HepG2 (cell line): Measurements from ENCODE around the gene RNU5B-1. TPM values are rescaled to one million over a fixed set of nuclear protein-coding genes. Genes with fewer than 3 reads are reported as not detected.

ENCODE experiments used
- ATAC-seq: fragments of 200-7000 bp; cut with Tn5 transposase; 3 replicates; pipeline ENCODE4 v1.9.1; 2020; ENCODE audit warnings: mild to moderate bottlenecking, moderate library complexity
- BruUV-seq: library from RNA; stranded (reverse); fragments of 400-500 nt; replicated peaks from 2 replicates; lab custom pipeline; 2021; lab: Mats Ljungman, UMichigan
- CTCF ChIA-PET: fragments of 300-600 bp; formaldehyde crosslinking; extraction: SDS; loops from one replicate; lab custom pipeline; 2021; ENCODE audit warnings: low total read pairs, inconsistent platforms, low intra/inter-chr PET ratio; lab: Yijun Ruan, JAX
- POLR2A ChIA-PET: fragments of 350-600 bp; sonication (Branson Sonifier 250); formaldehyde crosslinking; loops from one replicate; lab custom pipeline; 2020; ENCODE audit warnings: antibody characterized with exemption, inconsistent platforms; lab: Yijun Ruan, JAX
- DNase-seq: peaks from one replicate; pipeline ENCODE4 v3.0.0-alpha.2; 2015; ENCODE audit warnings: low spot score
- FAIRE-seq: peaks from 3 replicates; lab custom pipeline; 2011; peaks lifted over from hg19 to GRCh38; lab: Jason Lieb, UNC
- H2AFZ ChIP-seq: one replicate; pipeline ENCODE4 v1.6.1; 2011; ENCODE audit warnings: low read length, inconsistent platforms
- H3K27ac ChIP-seq: fragments of 300-600 bp; 3 replicates; pipeline ENCODE4 v1.8.0; 2011; ENCODE audit warnings: mixed run types, mild to moderate bottlenecking, mixed read lengths, low read length, inconsistent platforms; ENCODE audit not compliant: insufficient read depth; ENCODE audit errors: extremely low read length
- H3K27me3 ChIP-seq, 2 experiments: fragments of 200-600 bp in 1 of 2; 2 replicates in 1 of 2; 3 replicates in 1 of 2; pipeline versions ENCODE4 v1.6.0 to v1.8.0; 2011; ENCODE audit warnings: low read length in 2 of 2, mild to moderate bottlenecking in 2 of 2, moderate library complexity in 2 of 2, inconsistent platforms in 1 of 2; ENCODE audit not compliant: insufficient read depth in 2 of 2, control insufficient read depth in 1 of 2
- H3K36me3 ChIP-seq, 2 experiments: fragments of 200-600 bp in 1 of 2; replicated peaks in 1 of 2; 2 replicates in 1 of 2; 3 replicates in 1 of 2; pipeline versions ENCODE4 v1.5.1 to v1.8.0; 2011; ENCODE audit warnings: low read length in 2 of 2, inconsistent platforms in 1 of 2; ENCODE audit not compliant: insufficient read depth in 2 of 2, control insufficient read depth in 1 of 2
- H3K4me1 ChIP-seq: 2 replicates; pipeline ENCODE4 v1.5.1; 2012; ENCODE audit warnings: low read length, inconsistent platforms; ENCODE audit not compliant: insufficient read depth
- H3K4me2 ChIP-seq: 2 replicates; pipeline ENCODE4 v1.6.0; 2011; ENCODE audit warnings: low read depth, low read length, inconsistent platforms
- H3K4me3 ChIP-seq, 3 experiments: fragments of 200-600 bp in 1 of 3; sonication (generic), shearing (Covaris generic) in 1 of 3; replicated peaks in 1 of 3; 2 replicates each; pipeline ENCODE4 v1.5.1; 2011 to 2016; ENCODE audit warnings: low read length in 3 of 3, inconsistent platforms in 2 of 3, low read depth in 2 of 3, mild to moderate bottlenecking in 2 of 3, control low read depth in 1 of 3, mixed read lengths in 1 of 3; ENCODE audit not compliant: insufficient read depth in 1 of 3
- H3K79me2 ChIP-seq: one replicate; pipeline ENCODE4 v1.6.1; 2011; ENCODE audit warnings: low read length, inconsistent platforms; ENCODE audit not compliant: insufficient read depth
- H3K9ac ChIP-seq: 2 replicates; pipeline ENCODE4 v1.6.0; 2011; ENCODE audit warnings: mild to moderate bottlenecking, low read depth, low read length, inconsistent platforms; ENCODE audit not compliant: insufficient read depth
- H3K9me3 ChIP-seq: 2 replicates; pipeline ENCODE4 v1.5.1; 2012; ENCODE audit warnings: mild to moderate bottlenecking, low read length
- H4K20me1 ChIP-seq: 2 replicates; pipeline ENCODE4 v1.6.0; 2011; ENCODE audit warnings: inconsistent platforms, mild to moderate bottlenecking, low read length, moderate library complexity; ENCODE audit not compliant: insufficient read depth
- ADNP ChIP-seq: sonication (generic); formaldehyde crosslinking; IDR thresholded peaks from 2 replicates; pipeline ENCODE4 v1.4.0; 2020; ENCODE audit warnings: missing genetic modification reagents
- ASH2L ChIP-seq: fragments of 300-600, 200-600 bp; sonication (generic); IDR thresholded peaks from 2 replicates; pipeline ENCODE4 v1.7.0; 2017; ENCODE audit warnings: low read depth, mild to moderate bottlenecking, moderate library complexity, mixed read lengths, low read length; ENCODE audit not compliant: insufficient read length
- ATF1 ChIP-seq: IDR thresholded peaks from 2 replicates; pipeline ENCODE4 v1.6.1; 2016; ENCODE audit warnings: mild to moderate bottlenecking, control low read depth
- ATM ChIP-seq: fragments of 450-650 bp; IDR thresholded peaks from 2 replicates; pipeline ENCODE4 v1.7.1; 2017; ENCODE audit warnings: mild to moderate bottlenecking, borderline replicate concordance
- CC2D1A ChIP-seq: sonication (generic); formaldehyde crosslinking; IDR thresholded peaks from 2 replicates; pipeline ENCODE4 v1.8.1; 2023; ENCODE audit warnings: mild to moderate bottlenecking, missing genetic modification reagents
- DPF2 ChIP-seq: sonication (generic); formaldehyde crosslinking; IDR thresholded peaks from 2 replicates; pipeline ENCODE4 v1.4.0; 2020; ENCODE audit warnings: mild to moderate bottlenecking, low read depth, missing genetic modification reagents, borderline replicate concordance
- EHMT2 ChIP-seq: fragments of 200-600 bp; sonication (generic); IDR thresholded peaks from 2 replicates; pipeline ENCODE4 v1.7.0; 2017; ENCODE audit warnings: antibody characterized with exemption, low read depth, low read length, borderline replicate concordance
- EZH2 ChIP-seq: conservative IDR thresholded peaks from 2 replicates; pipeline ENCODE4 v1.6.1; 2012; ENCODE audit warnings: mild to moderate bottlenecking, low read depth, low read length, moderate library complexity
- FOXM1 ChIP-seq: sonication (generic); formaldehyde crosslinking; IDR thresholded peaks from 2 replicates; pipeline ENCODE4 v1.5.0; 2020; ENCODE audit warnings: missing genetic modification reagents
- MIER3 ChIP-seq: IDR thresholded peaks from 2 replicates; pipeline ENCODE4 v1.6.1; 2016; ENCODE audit warnings: missing compliant biosample characterization, borderline replicate concordance
- PLRG1 ChIP-seq: fragments of 450-650 bp; conservative IDR thresholded peaks from 2 replicates; pipeline ENCODE4 v1.6.1; 2016
- RELA ChIP-seq: sonication (generic); formaldehyde crosslinking; IDR thresholded peaks from 2 replicates; pipeline ENCODE4 v1.4.0; 2020; ENCODE audit warnings: missing genetic modification reagents
- RNF2 ChIP-seq: fragments of 450-650 bp; conservative IDR thresholded peaks from 2 replicates; pipeline ENCODE4 v1.6.1; 2016; ENCODE audit warnings: low read depth
- ZNF451 ChIP-seq: sonication (generic); formaldehyde crosslinking; IDR thresholded peaks from 2 replicates; pipeline ENCODE4 v1.5.0; 2020; ENCODE audit warnings: mild to moderate bottlenecking, missing genetic modification reagents
- ZNF644 ChIP-seq: IDR thresholded peaks from 2 replicates; pipeline ENCODE4 v1.6.1; 2016; ENCODE audit warnings: low read depth
- ZNF713 ChIP-seq: sonication (generic); formaldehyde crosslinking; IDR thresholded peaks from 2 replicates; pipeline ENCODE4 v1.4.0; 2020; ENCODE audit warnings: mild to moderate bottlenecking, missing genetic modification reagents
- ZNF724P ChIP-seq: sonication (generic); formaldehyde crosslinking; IDR thresholded peaks from 2 replicates; pipeline ENCODE4 v1.8.0; 2022; ENCODE audit warnings: missing genetic modification reagents, borderline replicate concordance
- ZNF788 ChIP-seq: sonication (generic); formaldehyde crosslinking; IDR thresholded peaks from 2 replicates; pipeline ENCODE4 v1.5.0; 2020; ENCODE audit warnings: mild to moderate bottlenecking, missing genetic modification reagents, borderline replicate concordance
- WGBS: methylation state at CpG from one replicate; pipeline ENCODE4 v1.1.6; 2017; ENCODE audit warnings: low lambda C conversion rate; 5-methylcytosine and 5-hydroxymethylcytosine counted together
- in situ Hi-C: cut with HindIII; loops from 2 replicates; pipeline ENCODE4 v1.10.0; 2017; ENCODE audit warnings: low pct_unique_long_range_greater_than_20kb; ENCODE audit not compliant: extremely low pct_ligation_motif_present
- intact Hi-C: fragments of 100-400 bp; cut with micrococcal nuclease; formaldehyde crosslinking; loops from one replicate; pipeline ENCODE4 v1.10.0; 2022; ENCODE audit not compliant: unreplicated experiment
- polyA plus RNA-seq, 8 experiments: library from polyadenylated mRNA; depleted of rRNA in 3 of 8; stranded (reverse) in 7 of 8; unstranded in 1 of 8; fragments of >200 nt; fragmentation: Illumina TruSeq in 4 of 8; extraction: Trizol in 4 of 8; gene quantifications; 2 replicates each; pipeline versions ENCODE4 v1.2.1 to v1.2.3, GENCODE V29; 2011 to 2016; ENCODE audit warnings: low read depth in 4 of 8, missing spikeins in 1 of 8, mixed read lengths in 1 of 8; ENCODE audit not compliant: insufficient read depth in 1 of 8
- total RNA-seq, 5 experiments: library from RNA; depleted of rRNA; stranded (reverse); fragments of >200 nt; fragmentation: Illumina TruSeq; extraction: Trizol; gene quantifications; 2 replicates each; pipeline ENCODE4 v1.2.3, GENCODE V29; 2016; ENCODE audit warnings: low read depth in 1 of 5
- TF ChIP-seq, protein P1 (sequence below): sonication (generic); formaldehyde crosslinking; IDR thresholded peaks from 2 replicates; pipeline ENCODE4 v1.4.0; 2020; ENCODE audit warnings: mild to moderate bottlenecking, missing genetic modification reagents

RNU5B-1 gene
- total and polyA plus RNA-seq, 2 of the 13 experiments (the other 11 are each of a cell fraction or from before 2014, with no cell fraction given), result 1,646 TPM; not detected in 1

- TF ChIP-seq EHMT2 (no peak), ADNP (CRISPR knock-in tag) (no peak), CC2D1A (no peak), DPF2 (CRISPR knock-in tag) (no peak), ZNF713 (CRISPR knock-in tag) (no peak)
Observed at GRCh38 chr15:65254758-65255157, 49.7 kb upstream of the RNU5B-1 start (continued).

- WGBS, result 95% methylated on average over 7 of the region's 7 CpGs
- TF ChIP-seq RELA (CRISPR knock-in tag), result no peak
- TF ChIP-seq PLRG1, result no peak
- TF ChIP-seq, protein P1, sequence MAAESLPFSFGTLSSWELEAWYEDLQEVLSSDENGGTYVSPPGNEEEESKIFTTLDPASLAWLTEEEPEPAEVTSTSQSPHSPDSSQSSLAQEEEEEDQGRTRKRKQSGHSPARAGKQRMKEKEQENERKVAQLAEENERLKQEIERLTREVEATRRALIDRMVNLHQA, result no peak
- no peak for TF ChIP-seq FOXM1 (CRISPR knock-in tag)
- no peak for TF ChIP-seq ZNF451 (CRISPR knock-in tag)
- no peak for TF ChIP-seq EZH2
- TF ChIP-seq ZNF724P, result no peak
- TF ChIP-seq ATF1, result no peak
- no peak for TF ChIP-seq ASH2L
- no peak for TF ChIP-seq RNF2
- no peak for TF ChIP-seq ZNF788 (CRISPR knock-in tag)
- TF ChIP-seq ATM, result no peak
- TF ChIP-seq MIER3 (CRISPR knock-in tag), result no peak
- TF ChIP-seq ZNF644 (CRISPR knock-in tag), result no peak
- H3K4me2 ChIP-seq, result no peak overlapping the region
- H3K9ac ChIP-seq, result no peak overlapping the region
- H3K9me3 ChIP-seq, result no peaks in the 10 kb centered on the region
- ATAC-seq, result no peak
- FAIRE-seq, result no peak
- intact Hi-C loops (no loop called here), in situ Hi-C loops (no loop called here)
- no peak for DNase-seq
- peaks cover 14% of the 10 kb centered on the region; the same call in 1 of the 2 replicates for H3K4me1 ChIP-seq
- no peak overlapping the region for H3K4me3 ChIP-seq
- no TSS peak for BruUV-seq
- no peaks in the 10 kb centered on the region for H3K27me3 ChIP-seq
- no peaks in the 10 kb centered on the region for H4K20me1 ChIP-seq
- H3K36me3 ChIP-seq, result peaks cover 6 to 17% of the 10 kb centered on the region in 2 experiments; a peak in 4 of 5 replicates
- ChIA-PET CTCF (no interaction called here), POLR2A (no interaction called here)
- H3K79me2 ChIP-seq, result no peaks in the 10 kb centered on the region
- H2AFZ ChIP-seq, result no peak overlapping the region
- no peak overlapping the region for H3K27ac ChIP-seq
Observed at GRCh38 chr15:65255486-65256140, 48.9 kb upstream of the RNU5B-1 start.
